HG02943 (cell line): Measurements from ENCODE around the gene HSPA1A.
"Not testable (repeated sequence)": the region's sequence is repeated elsewhere in the genome, so short reads cannot be mapped to it uniquely, and the experiment has no call there.

Source experiments
- ATAC-seq: cut with Tn5 transposase; IDR thresholded peaks from one replicate; pipeline ENCODE4 v1.9.1; 2021; ENCODE audit warnings: mild to moderate bottlenecking, low read depth, moderate library complexity; ENCODE audit not compliant: unreplicated experiment

The HSPA1A gene

GRCh38 chr6:31780507-31781243 lies 34.7 kb upstream of the HSPA1A start:
- no peak for ATAC-seq

DNA sequence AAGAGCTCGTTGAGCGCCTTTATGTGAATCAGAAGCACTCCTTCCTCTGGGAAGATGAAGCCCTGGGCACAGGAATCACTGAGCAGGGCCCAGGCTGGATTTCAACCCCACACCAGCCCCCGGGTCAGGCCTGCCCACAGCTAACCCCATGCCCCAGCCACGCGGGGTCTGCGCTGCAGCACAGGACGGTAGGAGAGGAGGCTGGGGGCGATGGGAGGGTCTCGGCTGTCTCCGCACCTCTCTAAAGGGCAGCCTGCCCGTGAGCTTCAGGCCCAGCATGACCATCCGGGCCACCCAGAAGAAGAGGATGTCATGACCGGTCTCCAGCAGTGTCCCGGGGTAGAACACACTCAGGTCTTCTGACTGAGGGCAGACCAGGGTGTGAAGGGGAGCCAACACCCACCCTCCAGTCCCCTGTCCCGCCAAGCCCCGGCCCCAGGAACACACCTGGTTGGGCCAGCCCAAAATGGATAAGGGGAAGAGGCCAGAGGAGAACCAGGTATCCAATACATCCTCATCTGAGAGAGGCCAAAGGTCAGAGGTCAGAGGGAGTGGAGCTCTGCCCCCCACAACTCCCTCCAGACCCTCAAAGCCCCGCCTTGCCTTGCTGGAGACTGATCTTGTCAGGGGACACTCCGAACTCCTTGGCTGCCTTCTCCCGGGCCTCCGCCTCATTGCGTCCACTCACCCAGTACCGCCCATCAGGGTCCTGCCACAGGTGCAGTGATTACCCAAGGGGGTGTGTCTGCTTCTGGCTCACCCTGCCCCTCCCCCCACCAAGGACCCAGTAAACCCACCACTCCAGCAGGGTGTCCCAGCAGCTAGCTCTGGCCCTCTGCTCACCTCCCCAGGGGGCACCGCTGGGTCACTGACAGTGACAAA lies 33.9 kb upstream of the HSPA1A start:
- ATAC-seq: no peak

GRCh38 chr6:31782126-31782855 lies 33.1 kb upstream of the HSPA1A start:
- no peak for ATAC-seq

- no peak for ATAC-seq
Measured at GRCh38 chr6:31784098-31784925, 31.0 kb upstream of the HSPA1A start.

DNA sequence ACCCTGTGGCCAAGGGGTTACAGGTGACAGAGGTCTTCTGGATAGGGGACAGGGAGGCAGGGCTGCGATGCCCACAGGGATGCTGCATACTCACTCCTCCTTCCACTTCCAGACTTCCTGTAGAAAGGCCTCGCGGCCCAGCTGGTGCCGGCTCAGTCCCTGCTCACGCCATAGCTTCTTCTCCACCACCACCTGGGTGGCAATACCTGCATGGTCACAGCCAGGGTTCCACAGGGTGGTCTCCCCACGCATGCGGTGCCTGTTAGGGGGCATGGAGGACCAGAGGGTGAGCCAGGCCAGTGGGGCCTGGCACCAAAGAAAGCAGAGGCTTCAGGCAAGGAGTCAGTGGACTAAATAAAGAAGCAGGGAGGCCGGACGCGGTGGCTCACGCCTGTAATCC lies 29.9 kb upstream of the HSPA1A start:
- no peak for ATAC-seq

DNA sequence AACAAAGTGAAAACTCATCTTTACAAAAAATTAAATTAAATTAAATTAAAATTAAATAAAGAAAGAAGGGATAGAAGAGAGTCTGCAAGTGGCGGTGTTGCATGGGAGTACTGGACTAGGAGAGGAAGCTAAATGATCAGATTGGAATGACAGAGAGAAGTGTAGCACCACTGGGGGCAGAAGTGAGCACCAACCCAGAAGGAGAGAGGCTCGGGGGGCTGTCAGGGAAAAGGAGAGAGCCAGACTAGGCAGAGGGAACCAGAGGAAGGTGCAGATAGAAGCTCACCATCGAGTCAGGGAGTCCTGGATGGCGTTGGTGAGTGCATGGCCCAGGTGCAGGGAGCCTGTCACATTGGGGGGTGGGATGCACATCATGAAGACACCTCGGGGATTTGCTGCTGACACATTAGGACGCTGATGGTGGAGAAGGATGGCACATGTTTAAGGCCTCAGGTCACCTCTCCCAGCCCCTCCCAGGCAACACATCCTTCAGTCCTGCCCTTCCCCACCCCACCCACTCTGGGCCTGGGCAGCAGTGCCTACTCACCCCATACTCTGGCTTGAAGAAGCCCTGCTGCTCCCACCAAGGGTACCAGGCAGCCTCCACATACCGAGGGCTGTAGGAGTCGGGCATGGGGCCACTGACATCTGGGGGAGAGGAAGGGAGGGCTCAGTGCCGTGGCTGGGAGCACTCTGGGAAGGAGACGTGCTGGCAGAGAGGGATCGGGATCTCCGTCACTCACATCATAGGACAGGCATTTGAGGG lies 23.8 kb upstream of the HSPA1A start:
- ATAC-seq: no peak

GRCh38 chr6:31792090-31792374 lies 23.3 kb upstream of the HSPA1A start:
- ATAC-seq: no peak

GRCh38 chr6:31792761-31793171 lies 22.6 kb upstream of the HSPA1A start:
- ATAC-seq: no peak

- ATAC-seq: not testable (repeated sequence)
Measured at GRCh38 chr6:31793927-31794245, 21.5 kb upstream of the HSPA1A start.

DNA sequence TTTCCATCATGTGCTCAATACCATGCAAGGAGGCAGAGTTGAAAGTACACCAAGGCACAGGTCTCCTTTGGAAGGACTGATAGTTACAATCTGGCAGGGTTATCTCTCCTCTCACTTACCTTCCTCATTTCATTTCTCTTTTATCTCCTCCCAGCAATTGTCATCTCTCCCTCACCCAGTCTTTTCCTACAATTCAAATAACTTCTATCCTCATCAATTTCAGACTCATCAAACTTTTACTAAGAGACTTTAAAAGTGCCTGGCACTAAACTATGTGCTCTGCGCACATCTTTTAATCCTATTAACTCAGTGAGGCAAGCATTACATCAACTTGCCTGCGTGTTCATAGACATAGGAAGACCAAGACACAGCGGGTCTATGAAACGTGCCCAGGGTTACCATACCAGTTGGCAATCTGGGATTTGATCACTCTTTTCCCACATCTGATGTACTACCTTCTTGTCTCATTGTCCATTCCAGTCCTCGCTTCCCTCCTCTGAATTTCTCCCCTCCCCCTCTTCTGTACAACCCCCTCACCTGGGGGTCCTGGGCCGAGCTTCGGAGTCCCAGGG lies 21.0 kb upstream of the HSPA1A start:
- no peak for ATAC-seq

DNA sequence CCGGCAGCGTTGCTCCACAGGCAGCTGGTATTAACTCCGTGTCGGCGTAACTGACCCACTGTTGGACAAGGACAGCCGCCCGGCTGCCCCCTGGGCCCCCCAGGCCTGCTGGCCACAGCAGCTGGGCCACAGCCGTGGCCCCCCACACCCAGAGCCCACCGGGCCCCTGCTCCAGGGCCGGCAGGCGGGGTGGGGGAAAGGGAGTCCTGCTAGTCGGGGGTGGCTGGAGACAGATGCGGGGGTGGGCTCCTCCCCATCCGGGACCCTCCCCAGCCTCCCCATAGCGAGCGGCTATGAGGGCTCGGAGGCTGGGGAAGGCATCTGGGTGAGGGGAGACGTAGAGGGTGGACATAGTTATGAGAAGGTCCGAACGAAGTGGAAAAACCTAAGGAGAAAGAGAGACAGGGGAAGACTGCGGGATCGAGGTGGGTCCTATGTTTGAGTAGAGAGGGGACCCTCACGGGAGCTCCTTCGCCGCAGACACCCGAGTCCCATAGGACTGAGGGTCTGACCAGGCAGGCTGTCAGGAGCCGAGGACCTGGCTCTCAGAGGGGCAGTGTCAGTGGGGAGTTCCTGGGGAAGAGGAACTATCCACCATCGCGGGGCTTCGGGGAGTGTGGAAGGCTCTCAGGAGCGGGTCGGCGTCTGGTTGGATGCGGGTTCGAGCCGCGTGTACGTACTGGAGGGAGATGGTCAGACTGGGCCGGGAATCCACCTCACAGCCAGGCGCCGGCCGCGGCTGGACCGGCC lies 20.3 kb upstream of the HSPA1A start:
- no peak for ATAC-seq

GRCh38 chr6:31795616-31796298 lies 19.6 kb upstream of the HSPA1A start, which contains the start of gene VARS1:
VARS1 (minus strand) TSS chr6:31795752; CDS start chr6:31795217, 535 bp downstream.
- ATAC-seq: peak; percentile 73

DNA sequence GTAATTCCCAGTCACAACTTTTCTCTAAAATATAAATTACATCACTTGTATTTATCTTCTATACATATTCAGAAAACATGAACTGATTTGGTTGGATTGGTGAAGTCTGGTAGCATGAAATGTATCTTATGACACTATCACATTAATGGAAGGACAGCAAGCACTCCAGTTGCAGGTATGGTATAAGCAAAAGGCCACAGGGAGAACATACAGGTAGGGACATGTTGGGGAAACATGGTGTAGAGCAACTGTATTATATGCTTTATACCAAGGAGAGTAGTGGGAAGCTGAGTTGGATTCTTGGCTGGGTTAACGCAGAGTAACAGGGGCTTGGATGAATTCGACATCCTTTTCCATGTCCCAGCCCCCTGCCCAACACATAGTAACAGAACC lies 18.4 kb upstream of the HSPA1A start:
- no peak for ATAC-seq

GRCh38 chr6:31797588-31797987 lies 17.8 kb upstream of the HSPA1A start:
- ATAC-seq: no peak

- ATAC-seq: no peak
Measured at GRCh38 chr6:31799781-31800180, 15.6 kb upstream of the HSPA1A start.

DNA sequence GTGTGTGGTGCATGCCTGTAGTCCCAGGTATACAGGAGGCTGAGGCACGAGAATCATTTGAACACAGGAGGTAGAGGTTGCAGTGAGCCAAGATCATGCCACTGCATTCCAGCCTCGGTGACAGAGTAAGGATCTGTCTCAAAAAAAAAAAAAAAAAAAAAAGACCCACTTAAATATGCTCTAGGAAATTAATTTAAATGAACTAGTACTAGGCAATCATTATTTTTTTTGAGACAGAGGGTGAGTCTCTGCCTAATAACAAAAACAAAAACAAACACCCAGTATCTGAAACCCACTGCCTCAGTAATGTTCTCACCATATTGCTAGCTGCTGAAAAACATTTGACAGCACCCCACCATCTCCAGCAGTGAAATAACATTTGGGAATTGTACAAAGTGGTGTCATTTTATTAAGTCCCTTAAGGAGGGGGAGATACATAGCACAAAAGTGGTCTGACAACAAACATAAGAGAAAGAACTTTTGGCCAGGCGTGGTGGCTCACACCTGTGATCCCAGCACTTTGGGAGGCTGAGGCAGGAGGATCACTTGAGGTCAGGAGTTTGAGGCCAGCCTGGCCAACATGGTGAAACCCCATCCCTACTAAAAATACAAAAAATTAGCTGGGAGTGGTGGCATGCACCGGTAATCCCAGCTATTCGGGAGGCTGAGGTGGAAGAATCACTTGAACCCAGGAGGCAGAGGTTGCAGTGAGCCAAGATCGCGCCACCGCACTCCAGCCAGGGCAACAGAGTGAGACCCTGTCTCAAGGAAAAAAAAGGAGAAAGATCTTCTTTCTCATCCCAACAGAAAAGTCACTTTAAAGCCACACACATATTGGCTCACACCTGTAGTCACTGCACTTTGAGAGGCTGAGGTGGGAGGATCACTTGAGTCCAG lies 14.1 kb upstream of the HSPA1A start:
- ATAC-seq: not testable (repeated sequence)

GRCh38 chr6:31805939-31806469 lies 9.3 kb upstream of the HSPA1A start:
- ATAC-seq: peak; percentile 20
